ENCODE measurements around the gene MAP1B.

Gene MAP1B

DNA sequence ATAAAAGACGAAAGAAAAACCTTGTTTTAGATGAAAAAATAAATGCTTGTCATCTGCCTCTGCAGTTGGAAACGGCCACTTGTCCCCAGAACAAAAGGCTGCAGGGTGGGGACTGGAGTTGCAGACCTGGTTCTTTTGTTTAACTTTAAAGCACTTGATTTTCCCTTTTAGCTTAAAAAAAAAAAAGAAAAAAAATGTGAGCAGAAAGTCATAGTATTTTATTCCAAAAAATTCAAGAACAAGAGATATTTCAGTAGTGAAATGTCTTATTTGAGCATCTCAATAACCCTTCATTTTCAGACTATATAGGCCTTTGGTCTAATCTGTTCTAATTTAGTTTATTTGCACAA lies 1.8 kb downstream of the MAP1B start:
- H3K79me2 ChIP-seq (ENCODE audit: insufficient read depth, low read length), result no peaks in the 10 kb centered on the region
- H3K27me3 ChIP-seq (ENCODE audit: insufficient read depth, low read length, poor library complexity), result no peaks in the 10 kb centered on the region
- H4K20me1 ChIP-seq (ENCODE audit: insufficient read depth, low read length), result no peaks in the 10 kb centered on the region
- no peak overlapping the region for H2AFZ ChIP-seq (ENCODE audit: low read depth, low read length)
- no peaks in the 10 kb centered on the region for H3K9me3 ChIP-seq (ENCODE audit: insufficient read depth, low read length, severe bottlenecking)
- no peaks in the 10 kb centered on the region for H3K4me1 ChIP-seq (ENCODE audit: insufficient read depth, low read length)
- H3K4me3 ChIP-seq (ENCODE audit: low read depth in 1 of 2, low read length in 2 of 2), result no peak overlapping the region
- H3K27ac ChIP-seq (ENCODE audit: low read length), result no peak overlapping the region
- H3K9ac ChIP-seq (ENCODE audit: low read depth, low read length), result no peak overlapping the region
- DNase-seq (no peak), ATAC-seq (ENCODE audit: insufficient read depth, low read depth) (no peak)
- no peak for TF ChIP-seq EZH2 (IDR thresholded peaks at IDR 0.05; ENCODE audit: borderline replicate concordance, low read depth, low read length, severe bottlenecking)
- TF ChIP-seq, protein P1, sequence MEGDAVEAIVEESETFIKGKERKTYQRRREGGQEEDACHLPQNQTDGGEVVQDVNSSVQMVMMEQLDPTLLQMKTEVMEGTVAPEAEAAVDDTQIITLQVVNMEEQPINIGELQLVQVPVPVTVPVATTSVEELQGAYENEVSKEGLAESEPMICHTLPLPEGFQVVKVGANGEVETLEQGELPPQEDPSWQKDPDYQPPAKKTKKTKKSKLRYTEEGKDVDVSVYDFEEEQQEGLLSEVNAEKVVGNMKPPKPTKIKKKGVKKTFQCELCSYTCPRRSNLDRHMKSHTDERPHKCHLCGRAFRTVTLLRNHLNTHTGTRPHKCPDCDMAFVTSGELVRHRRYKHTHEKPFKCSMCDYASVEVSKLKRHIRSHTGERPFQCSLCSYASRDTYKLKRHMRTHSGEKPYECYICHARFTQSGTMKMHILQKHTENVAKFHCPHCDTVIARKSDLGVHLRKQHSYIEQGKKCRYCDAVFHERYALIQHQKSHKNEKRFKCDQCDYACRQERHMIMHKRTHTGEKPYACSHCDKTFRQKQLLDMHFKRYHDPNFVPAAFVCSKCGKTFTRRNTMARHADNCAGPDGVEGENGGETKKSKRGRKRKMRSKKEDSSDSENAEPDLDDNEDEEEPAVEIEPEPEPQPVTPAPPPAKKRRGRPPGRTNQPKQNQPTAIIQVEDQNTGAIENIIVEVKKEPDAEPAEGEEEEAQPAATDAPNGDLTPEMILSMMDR (IDR thresholded peaks at IDR 0.05; ENCODE audit: borderline replicate concordance, extremely low read depth, low read length, poor library complexity, severe bottlenecking), result no peak
- H3K4me2 ChIP-seq (ENCODE audit: insufficient read depth, low read length), result no peak overlapping the region
- no peaks in the 10 kb centered on the region for H3K36me3 ChIP-seq (ENCODE audit: insufficient read depth, low read length)

DNA sequence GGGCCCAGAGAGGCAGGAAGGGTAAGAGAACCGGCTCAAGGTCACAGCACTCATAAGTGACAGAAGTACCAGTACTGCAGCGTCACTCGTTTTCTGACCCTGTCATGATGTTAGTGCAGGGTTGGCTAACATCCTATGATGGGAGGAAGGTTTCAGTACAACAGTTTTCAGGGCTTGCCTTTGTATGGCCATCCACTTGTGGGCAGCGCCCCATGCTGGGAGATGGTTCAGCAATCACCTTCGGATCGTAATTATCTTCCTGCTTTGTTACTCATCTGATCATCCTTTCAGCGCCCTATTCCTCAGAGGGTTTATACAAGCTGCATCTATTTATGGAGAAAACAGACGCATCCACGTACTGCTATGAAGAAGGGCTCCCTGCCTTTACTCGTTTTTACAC lies 2.4 kb downstream of the MAP1B start:
- no peaks in the 10 kb centered on the region for H3K79me2 ChIP-seq (ENCODE audit: insufficient read depth, low read length)
- DNase-seq (no peak), ATAC-seq (ENCODE audit: insufficient read depth, low read depth) (no peak)
- H3K9ac ChIP-seq (ENCODE audit: low read depth, low read length), result no peak overlapping the region
- no peaks in the 10 kb centered on the region for H3K27me3 ChIP-seq (ENCODE audit: insufficient read depth, low read length, poor library complexity)
- no peaks in the 10 kb centered on the region for H3K36me3 ChIP-seq (ENCODE audit: insufficient read depth, low read length)
- H3K4me1 ChIP-seq (ENCODE audit: insufficient read depth, low read length), result no peaks in the 10 kb centered on the region
- H3K4me3 ChIP-seq (ENCODE audit: low read depth in 1 of 2, low read length in 2 of 2), result no peak overlapping the region
- H3K27ac ChIP-seq (ENCODE audit: low read length), result no peak overlapping the region
- TF ChIP-seq, protein P1 (IDR thresholded peaks at IDR 0.05; ENCODE audit: borderline replicate concordance, extremely low read depth, low read length, poor library complexity, severe bottlenecking), result no peak
- TF ChIP-seq EZH2 (IDR thresholded peaks at IDR 0.05; ENCODE audit: borderline replicate concordance, low read depth, low read length, severe bottlenecking), result no peak
- no peaks in the 10 kb centered on the region for H4K20me1 ChIP-seq (ENCODE audit: insufficient read depth, low read length)
- H2AFZ ChIP-seq (ENCODE audit: low read depth, low read length), result no peak overlapping the region
- H3K4me2 ChIP-seq (ENCODE audit: insufficient read depth, low read length), result no peak overlapping the region
- H3K9me3 ChIP-seq (ENCODE audit: insufficient read depth, low read length, severe bottlenecking), result no peaks in the 10 kb centered on the region

DNA sequence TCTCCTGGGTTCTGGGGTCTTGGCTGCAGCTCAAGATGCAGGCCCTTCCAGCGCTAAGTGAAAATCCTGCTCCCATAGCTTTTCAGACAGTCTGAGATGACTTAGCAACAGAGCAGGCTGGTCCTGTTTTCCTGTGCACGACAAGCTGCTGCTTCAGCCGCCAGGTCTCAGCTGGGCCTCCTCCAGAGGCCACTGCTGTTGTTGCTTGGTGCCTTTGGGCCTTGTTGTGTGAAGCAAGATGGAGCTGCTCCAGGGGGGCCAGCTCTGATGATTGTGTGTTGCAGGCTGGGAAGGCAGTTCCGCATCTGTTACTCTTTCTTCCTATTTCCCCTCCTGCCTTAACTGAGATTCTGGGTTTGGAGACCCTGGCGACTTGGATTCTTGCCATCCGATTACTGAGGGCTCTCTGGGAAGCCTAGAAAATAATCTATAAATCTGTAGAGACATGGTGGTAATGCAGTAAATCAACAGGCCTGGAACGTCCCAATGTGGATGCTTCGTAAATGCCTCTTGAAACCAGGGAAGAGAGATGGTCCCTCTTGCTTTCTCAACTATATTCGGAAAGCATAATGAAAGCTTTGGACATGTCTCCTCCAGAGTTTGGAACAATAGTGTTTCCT lies 3.2 kb downstream of the MAP1B start:
- Histone ChIP-seq H3K4me2 (ENCODE audit: insufficient read depth, low read length) (no peak overlapping the region), H3K79me2 (ENCODE audit: insufficient read depth, low read length) (no peaks in the 10 kb centered on the region), H3K9me3 (ENCODE audit: insufficient read depth, low read length, severe bottlenecking) (no peaks in the 10 kb centered on the region), H3K4me3 (ENCODE audit: low read depth in 1 of 2, low read length in 2 of 2) (no peak overlapping the region), H3K36me3 (ENCODE audit: insufficient read depth, low read length) (no peaks in the 10 kb centered on the region), H4K20me1 (ENCODE audit: insufficient read depth, low read length) (no peaks in the 10 kb centered on the region), H3K4me1 (ENCODE audit: insufficient read depth, low read length) (no peaks in the 10 kb centered on the region), H2AFZ (ENCODE audit: low read depth, low read length) (no peak overlapping the region), H3K9ac (ENCODE audit: low read depth, low read length) (no peak overlapping the region), H3K27ac (ENCODE audit: low read length) (no peak overlapping the region), H3K27me3 (ENCODE audit: insufficient read depth, low read length, poor library complexity) (no peaks in the 10 kb centered on the region)
- TF ChIP-seq, protein P1 (IDR thresholded peaks at IDR 0.05; ENCODE audit: borderline replicate concordance, extremely low read depth, low read length, poor library complexity, severe bottlenecking), result no peak
- TF ChIP-seq EZH2 (IDR thresholded peaks at IDR 0.05; ENCODE audit: borderline replicate concordance, low read depth, low read length, severe bottlenecking), result no peak
- no peak for DNase-seq
- no peak for ATAC-seq (ENCODE audit: insufficient read depth, low read depth)

DNA sequence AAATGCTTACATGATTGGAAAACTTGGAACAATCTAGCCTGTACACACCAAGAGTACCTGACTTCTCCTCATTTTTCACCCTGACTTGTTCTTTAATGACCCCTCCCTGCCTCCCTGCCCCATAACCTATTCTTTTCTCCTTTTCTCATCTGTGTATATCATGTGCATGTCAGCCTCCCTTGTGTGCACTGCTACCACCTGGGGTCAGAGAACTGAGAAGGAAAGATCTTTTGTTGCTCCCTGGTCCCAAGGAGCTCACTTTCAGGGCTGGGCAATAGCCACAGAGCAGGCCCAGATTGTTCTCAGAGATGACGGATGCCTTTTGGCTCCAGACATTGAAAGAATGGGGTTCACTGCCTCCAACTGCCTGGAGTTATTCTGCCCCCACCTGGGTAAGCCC lies 5.1 kb downstream of the MAP1B start:
- Histone ChIP-seq H3K79me2 (ENCODE audit: insufficient read depth, low read length) (no peaks in the 10 kb centered on the region), H3K27me3 (ENCODE audit: insufficient read depth, low read length, poor library complexity) (peaks cover under 1% of the 10 kb centered on the region), H3K27ac (ENCODE audit: low read length) (no peak overlapping the region), H2AFZ (ENCODE audit: low read depth, low read length) (no peak overlapping the region), H3K4me2 (ENCODE audit: insufficient read depth, low read length) (no peak overlapping the region), H3K9me3 (ENCODE audit: insufficient read depth, low read length, severe bottlenecking) (no peaks in the 10 kb centered on the region), H3K4me3 (ENCODE audit: low read depth in 1 of 2, low read length in 2 of 2) (no peak overlapping the region), H3K36me3 (ENCODE audit: insufficient read depth, low read length) (no peaks in the 10 kb centered on the region), H3K9ac (ENCODE audit: low read depth, low read length) (no peak overlapping the region), H4K20me1 (ENCODE audit: insufficient read depth, low read length) (no peaks in the 10 kb centered on the region), H3K4me1 (ENCODE audit: insufficient read depth, low read length) (no peaks in the 10 kb centered on the region)
- no peak for TF ChIP-seq EZH2 (IDR thresholded peaks at IDR 0.05; ENCODE audit: borderline replicate concordance, low read depth, low read length, severe bottlenecking)
- TF ChIP-seq, protein P1 (IDR thresholded peaks at IDR 0.05; ENCODE audit: borderline replicate concordance, extremely low read depth, low read length, poor library complexity, severe bottlenecking), result no peak
- no peak for DNase-seq
- no peak for ATAC-seq (ENCODE audit: insufficient read depth, low read depth)
